Astrocyte (in vitro differentiated cells and primary cell): Measurements from ENCODE around the gene AIFM2. TPM values are rescaled to one million over a fixed set of nuclear protein-coding genes. Genes with fewer than 3 reads are reported as not detected.

Experiments
- DNase-seq: peaks from one replicate; pipeline ENCODE4 v3.0.0-alpha.2; 2010; ENCODE audit warnings: low read depth
- FAIRE-seq: peaks from 2 replicates; lab custom pipeline; 2011; peaks lifted over from hg19 to GRCh38; lab: Jason Lieb, UNC
- H2AFZ ChIP-seq: 2 replicates; pipeline ENCODE4 v1.6.0; 2012; ENCODE audit warnings: low read depth, low read length, inconsistent platforms
- H3K27ac ChIP-seq: 2 replicates; pipeline ENCODE4 v1.5.1; 2011; ENCODE audit warnings: low read depth, low read length, inconsistent platforms
- H3K27me3 ChIP-seq: 2 replicates; pipeline ENCODE4 v1.6.0; 2011; ENCODE audit warnings: low read length, inconsistent platforms; ENCODE audit not compliant: insufficient read depth
- H3K36me3 ChIP-seq: 2 replicates; pipeline ENCODE4 v1.5.1; 2011; ENCODE audit warnings: low read length, inconsistent platforms; ENCODE audit not compliant: insufficient read depth
- H3K4me1 ChIP-seq: 2 replicates; pipeline ENCODE4 v1.5.1; 2011; ENCODE audit warnings: low read length, inconsistent platforms; ENCODE audit not compliant: insufficient read depth
- H3K4me2 ChIP-seq: 2 replicates; pipeline ENCODE4 v1.6.0; 2012; ENCODE audit warnings: low read length, inconsistent platforms
- H3K4me3 ChIP-seq: 2 replicates; pipeline ENCODE4 v1.5.1; 2011; ENCODE audit warnings: low read depth, mild to moderate bottlenecking, low read length, inconsistent platforms; ENCODE audit not compliant: insufficient read depth
- H3K79me2 ChIP-seq: 2 replicates; pipeline ENCODE4 v1.6.0; 2012; ENCODE audit warnings: mild to moderate bottlenecking, low read length, inconsistent platforms; ENCODE audit not compliant: insufficient read depth
- H3K9ac ChIP-seq: 2 replicates; pipeline ENCODE4 v1.6.0; 2012; ENCODE audit warnings: mild to moderate bottlenecking, low read length, inconsistent platforms
- H3K9me3 ChIP-seq: 2 replicates; pipeline ENCODE4 v1.5.1; 2012; ENCODE audit warnings: low read depth, mild to moderate bottlenecking, low read length, inconsistent platforms; ENCODE audit not compliant: insufficient read depth
- H4K20me1 ChIP-seq: 2 replicates; pipeline ENCODE4 v1.6.0; 2012; ENCODE audit warnings: low read length, inconsistent platforms; ENCODE audit not compliant: insufficient read depth
- H3K27ac Mint-ChIP-seq: one replicate; pipeline ENCODE4 v1.8.0; 2021; ENCODE audit warnings: mild to moderate bottlenecking, mixed read lengths; ENCODE audit not compliant: unreplicated experiment
- H3K27me3 Mint-ChIP-seq: one replicate; pipeline ENCODE4 v1.8.0; 2021; ENCODE audit warnings: low read depth, mixed read lengths; ENCODE audit not compliant: unreplicated experiment
- H3K36me3 Mint-ChIP-seq: one replicate; pipeline ENCODE4 v1.8.0; 2021; ENCODE audit warnings: low read depth, mixed read lengths; ENCODE audit not compliant: unreplicated experiment
- H3K4me1 Mint-ChIP-seq: one replicate; pipeline ENCODE4 v1.8.0; 2021; ENCODE audit warnings: low read depth, mixed read lengths; ENCODE audit not compliant: unreplicated experiment
- H3K4me3 Mint-ChIP-seq: one replicate; pipeline ENCODE4 v1.8.0; 2021; ENCODE audit warnings: mild to moderate bottlenecking, moderate library complexity, mixed read lengths; ENCODE audit not compliant: unreplicated experiment
- H3K9me3 Mint-ChIP-seq: one replicate; pipeline ENCODE4 v1.8.0; 2021; ENCODE audit warnings: mild to moderate bottlenecking, mixed read lengths; ENCODE audit not compliant: unreplicated experiment
- EZH2 ChIP-seq: IDR thresholded peaks from 2 replicates; pipeline ENCODE4 v1.6.1; 2012; ENCODE audit warnings: mild to moderate bottlenecking, low read length, inconsistent platforms; ENCODE audit not compliant: insufficient read depth
- total RNA-seq: library from RNA; stranded (reverse); gene quantifications from 2 replicates; pipeline ENCODE4 v1.2.1, GENCODE V29; 2021
- TF ChIP-seq, protein P1 (sequence below): IDR thresholded peaks from 2 replicates; pipeline ENCODE4 v1.5.1; 2011; ENCODE audit warnings: low read depth, mild to moderate bottlenecking, inconsistent platforms, low read length, moderate library complexity; ENCODE audit not compliant: insufficient read depth

AIFM2 gene
- total RNA-seq, 1 donor from 2014 or later: 7.1 TPM

DNA sequence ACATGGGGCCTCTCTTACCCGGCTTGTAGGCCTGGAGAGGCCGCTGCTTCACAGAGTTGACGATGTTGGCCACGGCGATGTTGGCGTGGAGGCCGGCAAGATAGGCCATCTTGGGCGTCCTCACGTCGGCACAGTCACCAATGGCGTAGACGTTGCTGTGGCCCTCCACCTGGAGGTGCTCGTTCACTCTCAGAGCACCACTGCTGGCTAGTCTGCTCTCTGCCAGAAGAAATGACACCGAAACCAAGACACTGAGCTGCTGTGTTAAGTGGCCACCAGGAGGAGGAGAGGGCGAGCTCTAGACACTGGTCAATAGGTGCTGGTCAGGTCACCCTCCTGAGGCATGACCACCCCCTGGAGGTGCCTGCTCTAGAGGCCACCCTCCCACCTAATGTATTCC is 17.7 kb downstream of the AIFM2 start:
- Histone ChIP-seq H3K9ac (no peak overlapping the region), H4K20me1 (peaks cover 12% of the 10 kb centered on the region), H3K79me2 (no peaks in the 10 kb centered on the region), H3K4me1 (no peaks in the 10 kb centered on the region), H3K9me3 (no peaks in the 10 kb centered on the region), H2AFZ (no peak overlapping the region), H3K27me3 (no peaks in the 10 kb centered on the region), H3K36me3 (no peaks in the 10 kb centered on the region), H3K4me2 (no peak overlapping the region), H3K4me3 (no peak overlapping the region), H3K27ac (no peak overlapping the region)
- TF ChIP-seq, protein P1, sequence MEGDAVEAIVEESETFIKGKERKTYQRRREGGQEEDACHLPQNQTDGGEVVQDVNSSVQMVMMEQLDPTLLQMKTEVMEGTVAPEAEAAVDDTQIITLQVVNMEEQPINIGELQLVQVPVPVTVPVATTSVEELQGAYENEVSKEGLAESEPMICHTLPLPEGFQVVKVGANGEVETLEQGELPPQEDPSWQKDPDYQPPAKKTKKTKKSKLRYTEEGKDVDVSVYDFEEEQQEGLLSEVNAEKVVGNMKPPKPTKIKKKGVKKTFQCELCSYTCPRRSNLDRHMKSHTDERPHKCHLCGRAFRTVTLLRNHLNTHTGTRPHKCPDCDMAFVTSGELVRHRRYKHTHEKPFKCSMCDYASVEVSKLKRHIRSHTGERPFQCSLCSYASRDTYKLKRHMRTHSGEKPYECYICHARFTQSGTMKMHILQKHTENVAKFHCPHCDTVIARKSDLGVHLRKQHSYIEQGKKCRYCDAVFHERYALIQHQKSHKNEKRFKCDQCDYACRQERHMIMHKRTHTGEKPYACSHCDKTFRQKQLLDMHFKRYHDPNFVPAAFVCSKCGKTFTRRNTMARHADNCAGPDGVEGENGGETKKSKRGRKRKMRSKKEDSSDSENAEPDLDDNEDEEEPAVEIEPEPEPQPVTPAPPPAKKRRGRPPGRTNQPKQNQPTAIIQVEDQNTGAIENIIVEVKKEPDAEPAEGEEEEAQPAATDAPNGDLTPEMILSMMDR: no peak
- no peak for TF ChIP-seq EZH2
- no peak for FAIRE-seq
- DNase-seq: no peak
- Mint-ChIP-seq H3K4me1 (peaks cover 5% of the 10 kb centered on the region), H3K27ac (no peak overlapping the region), H3K9me3 (peaks cover 2% of the 10 kb centered on the region), H3K4me3 (no peak overlapping the region), H3K27me3 (peaks cover 2% of the 10 kb centered on the region), H3K36me3 (peaks cover 25% of the 10 kb centered on the region)

DNA sequence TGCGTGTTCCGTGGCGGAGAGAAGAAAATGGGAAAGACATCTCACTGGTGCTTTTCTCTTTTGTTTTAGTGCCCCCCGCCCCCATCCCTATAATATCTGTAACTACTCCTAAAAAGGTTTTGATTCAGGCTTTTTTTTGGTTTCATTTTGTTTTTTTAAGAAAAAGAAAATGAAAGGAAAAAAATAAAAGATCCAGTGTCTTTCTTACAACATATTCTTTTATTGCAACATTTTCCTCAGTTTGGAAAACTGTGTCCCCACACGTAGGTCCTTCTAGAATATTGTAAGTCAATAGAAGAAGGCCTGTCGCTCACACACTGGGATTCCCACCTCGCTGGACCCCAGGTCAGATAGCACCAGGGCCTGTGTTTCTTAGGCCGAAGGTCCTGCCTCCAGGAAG is 20.6 kb downstream of the AIFM2 start:
- Histone ChIP-seq H2AFZ (no peak overlapping the region), H3K4me3 (no peak overlapping the region), H3K9me3 (no peaks in the 10 kb centered on the region), H3K27me3 (no peaks in the 10 kb centered on the region), H3K79me2 (no peaks in the 10 kb centered on the region), H3K9ac (no peak overlapping the region), H3K4me1 (no peaks in the 10 kb centered on the region), H3K27ac (no peak overlapping the region), H3K4me2 (no peak overlapping the region), H4K20me1 (peaks cover 12% of the 10 kb centered on the region), H3K36me3 (peaks cover 2% of the 10 kb centered on the region)
- no peak overlapping the region for H3K4me3 Mint-ChIP-seq
- peaks cover 15% of the 10 kb centered on the region for H3K36me3 Mint-ChIP-seq
- H3K9me3 Mint-ChIP-seq: no peaks in the 10 kb centered on the region
- TF ChIP-seq, protein P1: no peak
- no peak for TF ChIP-seq EZH2
- DNase-seq (no peak), FAIRE-seq (no peak)
- peak overlapping the region; percentile 4 for H3K27ac Mint-ChIP-seq
- H3K4me1 Mint-ChIP-seq: peaks cover 5% of the 10 kb centered on the region
- H3K27me3 Mint-ChIP-seq: no peaks in the 10 kb centered on the region

DNA sequence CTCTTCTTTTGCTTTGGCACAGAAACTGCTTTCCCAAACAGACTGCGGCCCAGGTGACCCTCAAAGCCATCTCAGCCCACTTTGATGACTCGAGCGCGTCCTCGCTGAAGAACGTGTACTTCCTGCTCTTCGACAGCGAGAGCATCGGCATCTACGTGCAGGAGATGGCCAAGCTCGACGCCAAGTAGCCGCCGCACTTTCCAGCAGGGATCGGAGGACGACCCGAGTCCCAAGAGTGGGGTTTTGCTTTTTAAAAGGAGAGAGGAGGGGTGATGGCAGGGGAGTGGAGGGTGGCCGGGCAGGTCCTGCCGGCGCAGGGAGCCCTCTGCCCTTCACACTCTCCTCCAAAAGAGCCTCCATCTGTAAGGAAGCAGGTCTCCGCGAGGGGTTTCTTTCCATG is 21.1 kb downstream of the AIFM2 start:
- H3K27ac ChIP-seq: no peak overlapping the region
- no peaks in the 10 kb centered on the region for H3K4me1 ChIP-seq
- H3K4me2 ChIP-seq: no peak overlapping the region
- no peak overlapping the region for H3K4me3 ChIP-seq
- Mint-ChIP-seq H3K36me3 (peaks cover 11% of the 10 kb centered on the region), H3K27me3 (no peaks in the 10 kb centered on the region), H3K4me1 (peaks cover 5% of the 10 kb centered on the region), H3K4me3 (no peak overlapping the region), H3K27ac (no peak overlapping the region), H3K9me3 (no peaks in the 10 kb centered on the region)
- DNase-seq: no peak
- H3K9me3 ChIP-seq: no peaks in the 10 kb centered on the region
- H4K20me1 ChIP-seq: peaks cover 8% of the 10 kb centered on the region
- no peak for TF ChIP-seq EZH2
- TF ChIP-seq, protein P1: no peak
- no peak overlapping the region for H3K9ac ChIP-seq
- H3K36me3 ChIP-seq: peaks cover 2% of the 10 kb centered on the region
- no peaks in the 10 kb centered on the region for H3K79me2 ChIP-seq
- H2AFZ ChIP-seq: no peak overlapping the region
- H3K27me3 ChIP-seq: no peaks in the 10 kb centered on the region
- no peak for FAIRE-seq
